HG03175 (cell line): Measurements from ENCODE around the gene MATN3.
A peak's percentile ranks its signal among the peaks of the same experiment; 100 is the strongest.
"Not testable (repeated sequence)": the region's sequence is repeated elsewhere in the genome, so short reads cannot be mapped to it uniquely, and the experiment has no call there.

ENCODE experiments used
- ATAC-seq: cut with Tn5 transposase; IDR thresholded peaks from one replicate; pipeline ENCODE4 v1.9.1; 2021; ENCODE audit warnings: mild to moderate bottlenecking, moderate library complexity; ENCODE audit not compliant: unreplicated experiment

The MATN3 gene, protein sequence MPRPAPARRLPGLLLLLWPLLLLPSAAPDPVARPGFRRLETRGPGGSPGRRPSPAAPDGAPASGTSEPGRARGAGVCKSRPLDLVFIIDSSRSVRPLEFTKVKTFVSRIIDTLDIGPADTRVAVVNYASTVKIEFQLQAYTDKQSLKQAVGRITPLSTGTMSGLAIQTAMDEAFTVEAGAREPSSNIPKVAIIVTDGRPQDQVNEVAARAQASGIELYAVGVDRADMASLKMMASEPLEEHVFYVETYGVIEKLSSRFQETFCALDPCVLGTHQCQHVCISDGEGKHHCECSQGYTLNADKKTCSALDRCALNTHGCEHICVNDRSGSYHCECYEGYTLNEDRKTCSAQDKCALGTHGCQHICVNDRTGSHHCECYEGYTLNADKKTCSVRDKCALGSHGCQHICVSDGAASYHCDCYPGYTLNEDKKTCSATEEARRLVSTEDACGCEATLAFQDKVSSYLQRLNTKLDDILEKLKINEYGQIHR

DNA sequence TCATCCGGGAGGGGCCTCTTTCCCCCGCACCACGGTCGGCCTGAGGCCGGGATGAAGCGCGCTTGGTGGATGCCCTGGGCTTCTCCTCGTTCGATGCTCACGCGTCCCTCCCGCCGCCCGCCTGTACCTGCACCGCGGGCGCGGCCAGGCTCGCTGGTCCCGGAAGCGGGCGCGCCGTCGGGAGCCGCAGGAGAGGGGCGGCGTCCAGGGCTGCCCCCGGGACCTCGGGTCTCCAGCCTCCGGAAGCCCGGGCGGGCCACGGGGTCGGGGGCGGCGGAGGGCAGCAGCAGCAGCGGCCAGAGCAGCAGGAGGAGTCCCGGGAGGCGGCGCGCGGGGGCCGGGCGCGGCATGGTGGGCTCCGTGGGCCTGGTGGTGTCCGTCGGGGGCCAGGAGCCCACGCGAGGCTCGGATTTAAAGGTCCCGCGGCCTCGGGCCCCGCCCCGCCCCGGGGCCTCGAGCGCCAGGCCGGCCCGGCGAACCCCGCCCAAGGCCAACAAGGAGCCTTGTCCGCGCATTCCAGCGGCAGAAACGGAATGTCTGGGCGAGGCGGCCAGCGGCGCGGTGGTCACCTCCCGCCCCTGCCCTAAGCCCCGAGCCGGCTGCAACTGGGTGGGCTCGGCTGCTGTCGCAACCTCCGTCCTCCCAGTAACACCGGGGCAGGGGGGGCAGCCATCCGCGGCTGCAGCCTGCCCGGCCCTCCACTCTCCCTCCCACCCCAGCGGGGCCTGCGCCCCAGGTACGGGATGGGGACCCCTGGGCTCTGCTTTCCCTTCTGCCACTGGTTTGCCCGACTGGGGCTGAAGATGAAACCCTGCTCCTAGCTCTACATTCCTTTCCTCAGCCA, at the start of gene MATN3:
Gene MATN3 (minus strand): TSS at position 387 of the 844 bp plus-strand sequence. CDS start 37 bp downstream, at position 350.
- ATAC-seq = no peak

DNA sequence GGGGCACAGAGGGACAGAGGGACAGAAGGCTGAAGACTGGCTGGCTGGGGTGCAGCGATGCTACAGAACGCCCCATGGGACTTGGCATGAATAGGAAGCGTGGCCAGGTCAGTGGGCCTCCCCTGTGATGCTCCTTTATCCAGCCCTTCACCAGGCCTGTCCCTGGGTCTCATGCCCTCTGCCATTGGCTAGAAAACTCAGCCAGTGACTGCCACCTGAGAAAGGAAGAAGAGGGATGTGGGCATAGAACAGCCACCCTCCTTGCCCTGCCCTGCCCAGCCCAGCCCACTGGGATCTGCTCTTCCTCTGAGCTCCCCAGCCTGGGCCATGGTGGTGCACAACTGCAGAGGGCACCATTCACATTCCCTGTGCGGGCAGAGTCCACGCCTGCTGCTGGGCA, 49.5 kb upstream of the MATN3 start:
- no peak for ATAC-seq

DNA sequence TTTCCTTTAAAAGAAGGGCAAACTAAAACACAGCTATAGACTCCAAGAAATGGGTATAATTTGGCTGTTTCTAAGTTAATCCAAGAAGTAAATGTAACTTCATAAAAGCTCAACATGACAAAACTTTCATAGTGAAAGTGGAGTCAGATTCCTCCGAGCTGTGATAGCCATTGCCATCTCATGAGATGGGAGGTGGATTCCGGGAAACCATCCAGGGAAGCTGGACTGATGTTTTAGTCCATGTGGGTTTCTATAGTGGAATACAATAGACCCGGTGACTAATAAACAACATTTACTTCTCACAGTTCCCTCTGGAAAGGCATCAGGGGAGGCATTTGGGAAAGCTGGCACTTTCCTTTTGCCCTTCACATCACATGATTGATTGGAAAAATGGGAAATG, 49.0 kb upstream of the MATN3 start:
- no peak for ATAC-seq

DNA sequence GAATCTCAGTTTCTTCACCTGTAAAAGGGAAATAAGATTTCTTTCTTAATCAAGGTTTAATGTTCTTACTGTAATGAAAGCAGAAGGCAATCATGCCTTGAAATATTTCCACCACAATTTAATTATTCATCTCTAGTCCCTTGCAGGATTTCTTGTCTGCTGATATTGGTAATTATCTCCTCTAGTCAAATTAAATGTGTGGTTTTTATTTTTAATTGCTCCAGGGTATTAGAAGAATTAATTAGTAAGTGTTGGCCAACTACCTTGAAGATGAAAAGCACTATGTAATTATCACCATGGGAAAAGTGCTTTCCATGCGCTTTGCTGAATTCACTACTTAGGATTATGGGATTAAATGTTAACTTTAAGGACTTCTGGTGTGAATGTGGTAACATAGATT, 47.6 kb upstream of the MATN3 start:
- ATAC-seq = no peak

DNA sequence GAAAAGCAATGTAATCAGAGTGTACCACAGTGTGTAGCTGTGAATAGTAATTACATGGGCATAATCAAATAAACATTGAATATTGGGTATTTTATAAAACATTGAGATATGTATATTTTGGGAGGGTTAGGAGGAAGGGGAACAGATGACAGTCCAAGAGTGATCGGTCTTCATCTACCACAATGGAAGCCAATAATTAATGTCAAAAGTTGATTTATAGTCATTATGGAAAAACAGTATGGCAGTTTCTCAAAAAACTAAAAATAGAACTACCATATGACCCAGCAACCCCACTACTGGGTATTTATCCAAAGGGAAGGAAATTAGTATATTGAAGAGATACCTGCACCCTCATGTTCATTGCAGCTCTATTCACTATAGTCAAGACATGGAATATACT, 44.8 kb upstream of the MATN3 start:
- no peak for ATAC-seq

DNA sequence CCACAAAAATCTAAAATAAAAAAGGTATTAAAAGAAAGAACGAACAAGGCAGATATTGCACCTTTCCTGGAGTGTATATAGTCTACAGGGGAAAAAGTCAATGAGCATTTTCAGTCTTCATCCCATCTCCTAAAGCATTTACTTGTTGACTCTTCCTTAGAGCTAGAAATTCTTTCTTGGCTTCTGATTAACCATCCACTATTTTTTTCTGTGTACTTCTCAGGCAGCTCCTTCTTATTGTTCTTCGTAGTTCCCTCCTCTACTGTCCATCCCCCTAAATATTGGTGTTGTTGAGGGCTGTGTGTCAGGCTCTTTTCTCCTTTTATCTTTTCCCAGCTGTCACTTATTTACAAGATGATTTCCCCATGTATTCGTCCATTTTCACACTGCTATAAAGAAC, 42.5 kb upstream of the MATN3 start:
- no peak for ATAC-seq

DNA sequence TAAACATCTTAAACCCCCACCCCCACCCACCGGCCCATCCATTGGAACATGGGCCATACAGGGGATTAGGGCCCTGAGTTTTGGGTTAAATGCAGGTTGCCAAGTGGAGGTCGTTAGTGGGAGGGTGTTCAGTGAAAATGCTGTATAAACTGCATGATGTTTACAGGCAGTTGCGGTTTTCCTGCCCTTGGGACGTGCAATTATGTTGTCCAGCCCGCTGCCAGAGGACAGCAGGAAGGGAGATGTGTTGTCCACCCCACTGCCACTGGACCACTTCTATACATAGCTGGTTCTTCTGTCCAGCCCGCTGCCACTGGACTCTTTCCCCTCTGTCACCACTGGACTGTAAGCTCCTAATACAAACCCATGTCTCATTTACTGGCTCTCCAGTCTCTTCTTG, 41.7 kb upstream of the MATN3 start:
- ATAC-seq = no peak

DNA sequence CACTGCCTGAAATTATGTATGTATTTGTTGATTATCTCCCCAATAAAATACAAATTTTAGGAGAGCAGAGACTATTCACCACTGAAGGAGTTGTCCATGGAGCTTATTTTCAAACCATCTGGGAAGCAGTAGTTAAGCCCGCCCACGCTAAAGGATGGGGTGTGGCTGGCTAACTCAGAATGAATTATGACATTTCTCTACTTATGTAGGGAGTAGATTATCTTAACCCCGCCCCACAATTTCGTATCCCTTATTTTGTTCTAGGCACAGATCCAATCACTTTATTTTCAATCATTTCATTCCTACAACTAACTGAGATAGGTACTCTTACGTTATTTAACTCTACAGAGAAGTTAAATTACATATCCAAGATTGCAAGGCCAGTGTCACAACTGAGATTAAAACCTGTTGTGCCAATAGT, 40.4 kb upstream of the MATN3 start:
- ATAC-seq = no peak

DNA sequence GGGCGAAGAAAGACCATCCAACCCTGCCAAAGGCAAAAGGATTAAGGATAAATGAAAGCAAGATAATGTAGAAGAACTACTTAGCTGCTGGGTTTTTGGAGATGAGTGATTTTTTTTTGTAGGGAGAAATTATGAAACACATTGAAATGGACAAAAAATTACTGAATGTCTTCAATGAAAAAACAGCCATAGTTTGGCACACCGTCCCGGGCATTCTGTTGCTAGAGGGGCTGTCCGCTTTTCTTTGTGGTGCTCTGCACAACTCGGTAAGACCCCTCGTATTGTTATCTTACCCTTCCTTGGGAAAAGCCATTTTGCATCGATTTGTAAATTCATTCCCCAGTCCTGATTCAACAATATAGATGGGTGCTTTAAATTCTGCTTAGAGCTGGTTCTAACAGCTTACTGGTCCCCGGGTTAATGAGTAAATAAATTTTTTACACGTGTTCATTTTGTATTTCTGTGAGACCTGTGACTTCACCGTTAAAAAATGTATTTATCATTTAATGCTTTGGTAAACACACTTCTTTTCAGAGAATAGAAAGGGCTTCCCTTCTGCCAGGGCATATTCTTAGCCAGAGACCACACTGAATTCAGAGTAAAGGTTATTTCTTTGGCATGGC, 39.9 kb upstream of the MATN3 start:
- ATAC-seq = no peak

DNA sequence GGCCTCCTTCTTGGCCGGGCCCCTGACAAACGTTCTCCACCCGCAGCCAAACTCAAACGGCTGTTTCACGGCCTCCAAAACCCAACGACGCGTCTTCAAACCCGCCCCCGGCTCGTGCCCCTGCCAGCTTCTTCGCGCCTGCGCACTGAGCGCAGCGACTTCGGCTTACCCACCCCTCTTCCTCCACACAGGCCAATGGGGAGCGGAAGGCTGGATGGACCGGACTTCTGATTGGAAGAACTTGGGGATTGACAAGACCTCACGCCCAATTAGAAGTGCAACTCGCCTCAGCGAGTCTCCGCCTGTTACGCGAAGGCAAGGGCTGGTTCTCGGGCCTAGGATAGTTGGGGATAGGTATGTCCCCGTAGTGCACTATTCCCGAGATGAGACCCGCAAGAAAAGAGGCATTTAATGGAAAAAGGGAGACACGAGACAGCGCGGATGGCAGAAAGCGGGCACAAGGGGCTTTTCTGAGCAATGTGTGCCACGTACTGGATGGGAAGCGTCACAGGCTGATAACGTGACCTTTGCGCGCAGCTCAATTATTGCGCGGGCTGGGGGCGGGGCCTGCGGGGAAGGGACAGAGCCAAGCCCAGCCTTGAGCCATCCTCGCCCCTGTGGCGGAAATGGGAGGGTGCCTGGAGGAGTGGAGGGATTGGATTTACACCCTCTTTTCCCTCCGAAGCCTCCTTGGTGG, 39.2 kb upstream of the MATN3 start, which contains the start of gene LAPTM4A:
Gene LAPTM4A (minus strand): TSS at position 97 of the 697 bp plus-strand sequence. CDS start 108 bp downstream, outside the sequence.
- ATAC-seq = peak; percentile 95

DNA sequence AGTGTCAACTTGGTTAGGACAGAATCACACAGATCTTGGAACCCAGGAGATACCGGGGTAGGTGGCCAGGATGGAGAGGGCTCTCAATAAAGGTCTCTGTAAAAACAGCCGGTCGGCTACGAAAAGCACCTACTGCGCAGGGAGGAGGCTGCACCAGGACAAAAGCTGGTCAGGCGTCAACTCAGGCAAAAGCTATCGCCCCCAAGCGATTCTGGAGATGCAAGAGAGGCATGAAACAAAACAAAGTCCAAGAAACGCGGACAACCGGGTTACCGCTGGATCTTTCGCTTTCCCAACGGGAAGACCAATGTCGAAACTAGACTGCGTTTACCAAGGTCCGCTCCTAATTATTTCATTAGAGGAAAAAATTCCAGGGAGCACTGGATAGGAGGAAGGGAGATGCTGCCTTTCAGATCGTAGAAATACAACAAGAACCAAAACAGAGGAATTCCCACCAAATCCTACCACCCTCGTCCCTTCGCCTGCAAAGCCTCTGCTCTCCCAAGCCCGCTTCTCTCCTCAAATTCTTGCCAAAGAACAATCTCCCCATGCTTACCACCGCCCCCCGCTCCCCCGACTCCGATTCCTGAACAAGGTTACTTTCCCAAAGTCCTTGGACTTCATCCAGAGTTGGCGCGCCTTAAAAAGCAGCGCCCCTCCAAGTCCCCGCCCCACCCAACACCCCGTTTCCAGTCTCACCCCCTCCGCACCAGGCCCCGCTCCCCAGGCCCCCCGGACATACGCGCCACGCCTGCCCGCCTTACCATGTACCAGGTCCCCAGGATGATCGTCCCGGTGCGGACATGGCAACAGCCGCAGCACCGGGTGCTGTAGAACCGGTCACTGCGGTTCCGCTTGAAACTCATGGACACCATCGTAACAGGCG, 38.4 kb upstream of the MATN3 start:
- ATAC-seq = peak; percentile 18

DNA sequence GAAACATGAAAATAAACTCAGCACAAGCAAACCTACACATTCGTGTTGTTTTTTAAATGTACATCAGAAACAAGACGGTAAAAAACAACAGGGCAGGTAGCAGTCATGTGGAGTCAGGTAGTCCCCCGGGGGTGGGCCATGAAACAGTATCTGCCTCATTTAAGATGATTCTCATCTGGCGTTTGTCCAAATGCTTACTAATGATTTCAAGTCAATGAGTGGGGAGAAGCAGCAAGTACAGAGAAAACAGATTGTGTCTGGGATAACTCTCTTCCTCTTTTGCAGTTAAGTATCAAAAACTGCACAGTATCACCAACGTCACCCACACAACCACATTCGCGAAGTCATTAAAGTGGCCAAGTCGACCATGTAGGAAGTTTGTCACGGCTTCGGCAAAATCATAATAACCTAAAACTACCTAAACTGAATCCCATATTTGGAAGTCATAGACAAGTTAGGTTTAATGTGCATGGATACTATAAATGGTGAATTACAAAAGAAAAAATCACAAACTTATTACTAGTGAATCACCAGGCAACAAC, 37.7 kb upstream of the MATN3 start:
- ATAC-seq = peak; percentile 35

DNA sequence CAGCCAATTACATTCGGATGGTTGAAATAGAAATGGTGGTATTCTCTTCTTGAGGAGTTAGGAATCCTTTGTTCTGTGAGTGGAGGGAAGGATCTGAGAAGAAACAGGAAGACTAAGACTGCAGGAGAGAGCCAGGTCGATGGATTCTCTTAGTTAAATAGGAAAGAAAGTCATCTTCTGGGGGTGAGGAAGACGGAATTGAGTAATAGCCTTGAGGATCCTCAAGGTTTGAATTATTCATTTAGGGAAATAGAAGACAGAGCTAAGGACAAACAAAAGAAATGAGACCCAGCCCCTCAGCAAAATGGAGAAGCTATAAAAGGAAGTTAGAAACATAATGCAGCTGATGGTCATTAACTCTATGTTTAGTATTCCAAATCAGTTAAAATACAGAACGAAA, 37.2 kb upstream of the MATN3 start:
- ATAC-seq = no peak

DNA sequence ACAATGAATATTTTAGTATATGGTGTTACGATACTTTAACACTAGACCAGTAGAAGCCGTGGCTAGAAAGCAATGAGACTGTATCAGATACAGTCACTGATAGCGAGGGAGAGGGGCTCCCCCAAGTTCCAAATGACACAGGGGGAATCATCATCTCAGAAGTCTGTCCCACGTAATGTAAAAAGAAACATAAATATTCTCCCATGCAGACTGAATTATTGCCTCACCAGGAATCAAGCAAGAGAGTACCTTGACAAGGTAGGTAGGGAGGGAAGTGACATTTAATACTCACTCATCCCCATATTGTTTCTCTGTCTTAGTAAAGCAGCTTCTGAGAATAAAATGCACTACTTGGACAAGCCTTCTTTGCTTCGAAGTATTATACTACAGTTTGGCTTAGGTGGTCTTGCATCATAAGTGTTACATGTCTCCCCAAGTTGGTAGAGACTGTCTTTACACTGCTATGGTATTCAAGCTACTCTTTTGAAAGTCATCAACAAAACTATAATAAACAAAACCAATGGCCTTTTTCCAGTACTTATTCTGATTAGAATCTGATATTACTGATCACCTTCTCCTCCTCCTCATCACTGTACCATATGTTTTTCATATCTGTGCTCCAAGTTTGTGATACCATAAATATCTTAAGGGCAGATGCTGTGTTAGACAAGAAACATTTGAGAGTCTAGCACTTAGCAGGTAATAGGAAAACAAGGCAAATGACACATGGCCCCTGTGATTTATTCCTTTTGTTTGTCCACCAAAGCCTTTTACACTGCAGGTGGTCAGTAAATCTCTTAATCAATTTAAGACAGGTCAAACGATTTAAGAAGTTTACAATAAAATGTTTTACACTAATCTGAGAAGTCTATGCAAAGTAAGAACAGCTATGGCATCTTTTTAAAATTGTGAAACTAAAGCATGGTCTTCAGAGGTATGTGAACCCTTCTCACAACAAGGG, 36.3 kb upstream of the MATN3 start:
- no peak for ATAC-seq

DNA sequence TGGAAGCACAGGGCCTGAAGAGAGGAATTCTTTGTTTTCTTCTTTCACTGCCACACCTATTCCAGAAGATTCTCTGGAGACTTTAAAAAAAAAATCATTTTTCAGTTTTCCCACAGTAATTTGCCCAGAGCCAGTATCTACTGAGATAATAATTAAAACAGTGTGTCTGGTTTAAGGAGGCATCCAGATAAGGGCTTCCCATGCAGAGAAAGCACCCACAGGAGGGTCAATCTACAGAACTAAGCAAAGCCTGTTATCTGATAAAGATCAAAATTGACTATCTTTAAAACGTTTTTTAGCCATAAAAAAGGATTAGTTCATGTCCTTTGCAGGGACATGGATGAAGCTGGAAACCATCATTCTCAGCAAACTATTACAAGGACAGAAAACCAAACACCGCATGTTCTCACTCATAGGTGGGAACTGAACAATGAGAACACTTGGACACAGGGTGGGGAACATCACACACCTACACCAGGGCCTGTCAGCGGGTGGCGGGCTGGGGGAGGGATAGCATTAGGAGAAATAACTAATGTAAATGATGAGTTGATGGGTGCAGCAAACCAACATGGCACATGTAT, 33.3 kb upstream of the MATN3 start:
- ATAC-seq = not testable (repeated sequence)

DNA sequence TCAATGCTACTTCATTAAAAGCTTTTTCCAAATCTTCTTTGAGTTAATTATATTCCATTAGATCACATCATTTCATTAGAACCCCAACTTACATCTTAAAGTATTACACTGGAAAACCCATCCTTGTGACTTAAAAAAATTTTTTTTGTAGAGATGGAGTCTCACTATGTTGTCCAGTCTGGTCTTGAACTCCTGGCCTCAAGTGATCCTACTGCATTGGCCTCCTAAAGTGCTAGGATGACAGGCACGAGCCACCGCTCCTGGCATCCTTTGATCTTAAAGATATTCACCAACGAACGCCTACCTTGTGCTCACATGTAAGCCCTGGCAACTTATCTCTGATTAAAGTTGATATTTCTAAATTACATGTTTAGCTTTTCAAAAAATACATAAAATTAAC, 32.3 kb upstream of the MATN3 start:
- ATAC-seq = no peak

DNA sequence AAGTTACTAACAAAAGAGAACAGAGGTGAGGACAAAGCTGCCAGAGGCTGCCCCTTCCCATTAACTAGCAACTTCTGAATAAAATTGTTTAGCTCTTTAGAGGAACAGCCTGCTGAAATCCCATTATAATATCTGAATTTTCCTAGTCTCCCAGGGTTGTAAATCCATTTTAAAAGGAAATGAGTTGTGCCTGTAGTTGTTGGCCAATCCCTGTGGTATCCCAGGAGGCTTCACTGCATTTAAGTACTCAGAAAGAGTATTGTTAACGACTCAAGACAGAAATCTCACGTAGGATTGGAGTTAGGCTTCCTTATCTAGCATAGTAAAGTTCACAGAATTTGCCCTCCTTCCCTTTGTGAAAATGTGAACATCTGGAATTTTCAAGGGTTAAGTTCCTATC, 30.1 kb upstream of the MATN3 start:
- ATAC-seq = no peak
